ENCODE data around the gene CCDC127.

DNA sequence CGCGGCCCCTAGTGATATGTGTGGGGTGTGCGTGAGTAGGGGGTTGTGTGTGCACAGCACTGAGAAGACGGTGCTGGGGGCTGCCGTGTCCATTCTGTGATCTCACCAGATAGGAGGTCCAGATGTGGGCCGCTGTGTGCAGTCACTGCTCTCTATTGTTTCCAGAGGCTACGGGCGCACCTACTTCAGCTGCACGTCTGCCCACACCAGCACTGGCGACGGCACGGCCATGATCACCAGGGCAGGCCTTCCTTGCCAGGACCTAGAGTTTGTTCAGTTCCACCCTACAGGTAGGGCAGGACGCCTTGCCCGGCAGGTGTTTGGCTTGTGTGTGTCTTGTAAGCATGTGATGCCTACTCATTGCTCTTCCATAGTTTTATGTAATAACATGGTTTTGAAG is 12.8 kb upstream of the CCDC127 start:
- TF ChIP-seq, protein P1, sequence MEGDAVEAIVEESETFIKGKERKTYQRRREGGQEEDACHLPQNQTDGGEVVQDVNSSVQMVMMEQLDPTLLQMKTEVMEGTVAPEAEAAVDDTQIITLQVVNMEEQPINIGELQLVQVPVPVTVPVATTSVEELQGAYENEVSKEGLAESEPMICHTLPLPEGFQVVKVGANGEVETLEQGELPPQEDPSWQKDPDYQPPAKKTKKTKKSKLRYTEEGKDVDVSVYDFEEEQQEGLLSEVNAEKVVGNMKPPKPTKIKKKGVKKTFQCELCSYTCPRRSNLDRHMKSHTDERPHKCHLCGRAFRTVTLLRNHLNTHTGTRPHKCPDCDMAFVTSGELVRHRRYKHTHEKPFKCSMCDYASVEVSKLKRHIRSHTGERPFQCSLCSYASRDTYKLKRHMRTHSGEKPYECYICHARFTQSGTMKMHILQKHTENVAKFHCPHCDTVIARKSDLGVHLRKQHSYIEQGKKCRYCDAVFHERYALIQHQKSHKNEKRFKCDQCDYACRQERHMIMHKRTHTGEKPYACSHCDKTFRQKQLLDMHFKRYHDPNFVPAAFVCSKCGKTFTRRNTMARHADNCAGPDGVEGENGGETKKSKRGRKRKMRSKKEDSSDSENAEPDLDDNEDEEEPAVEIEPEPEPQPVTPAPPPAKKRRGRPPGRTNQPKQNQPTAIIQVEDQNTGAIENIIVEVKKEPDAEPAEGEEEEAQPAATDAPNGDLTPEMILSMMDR (IDR thresholded peaks at IDR 0.05) = no peak
- TF ChIP-seq POLR2A (IDR thresholded peaks at IDR 0.05) = no peak
- no peak for TF ChIP-seq EP300 (IDR thresholded peaks at IDR 0.05)
